Measurements from ENCODE around the gene FRAT1.

FRAT1 gene

DNA sequence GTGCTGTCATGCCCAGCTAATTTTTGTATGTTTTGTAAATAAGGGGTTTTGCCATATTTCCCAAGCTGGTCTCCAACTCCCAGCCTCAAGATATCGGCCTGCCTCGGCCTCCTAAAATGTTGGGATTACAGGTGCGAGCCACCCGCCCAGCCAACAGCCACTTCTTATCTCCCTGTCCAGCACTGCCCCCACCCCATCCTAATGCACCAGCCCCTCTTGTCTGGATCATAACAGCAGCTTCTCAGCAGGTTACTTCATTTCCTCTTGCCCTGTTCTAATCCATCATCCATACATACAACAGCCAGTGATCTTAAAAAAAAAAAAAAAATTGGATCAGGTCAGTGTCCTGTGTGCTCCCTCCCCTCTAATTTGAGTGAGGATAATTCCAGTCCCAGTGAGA lies 28.2 kb downstream of the FRAT1 start:
- H3K79me2 ChIP-seq (ENCODE audit: low read length), result no peaks in the 10 kb centered on the region
- no peak overlapping the region for H3K4me2 ChIP-seq (ENCODE audit: low read length)
- TF ChIP-seq EZH2phosphoT487 (IDR thresholded peaks at IDR 0.05; ENCODE audit: low read depth), result no peak
- TF ChIP-seq, protein P1, sequence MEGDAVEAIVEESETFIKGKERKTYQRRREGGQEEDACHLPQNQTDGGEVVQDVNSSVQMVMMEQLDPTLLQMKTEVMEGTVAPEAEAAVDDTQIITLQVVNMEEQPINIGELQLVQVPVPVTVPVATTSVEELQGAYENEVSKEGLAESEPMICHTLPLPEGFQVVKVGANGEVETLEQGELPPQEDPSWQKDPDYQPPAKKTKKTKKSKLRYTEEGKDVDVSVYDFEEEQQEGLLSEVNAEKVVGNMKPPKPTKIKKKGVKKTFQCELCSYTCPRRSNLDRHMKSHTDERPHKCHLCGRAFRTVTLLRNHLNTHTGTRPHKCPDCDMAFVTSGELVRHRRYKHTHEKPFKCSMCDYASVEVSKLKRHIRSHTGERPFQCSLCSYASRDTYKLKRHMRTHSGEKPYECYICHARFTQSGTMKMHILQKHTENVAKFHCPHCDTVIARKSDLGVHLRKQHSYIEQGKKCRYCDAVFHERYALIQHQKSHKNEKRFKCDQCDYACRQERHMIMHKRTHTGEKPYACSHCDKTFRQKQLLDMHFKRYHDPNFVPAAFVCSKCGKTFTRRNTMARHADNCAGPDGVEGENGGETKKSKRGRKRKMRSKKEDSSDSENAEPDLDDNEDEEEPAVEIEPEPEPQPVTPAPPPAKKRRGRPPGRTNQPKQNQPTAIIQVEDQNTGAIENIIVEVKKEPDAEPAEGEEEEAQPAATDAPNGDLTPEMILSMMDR (IDR thresholded peaks at IDR 0.05; ENCODE audit: low read depth, low read length), result no peak
- H4K20me1 ChIP-seq (ENCODE audit: insufficient read depth, low read length), result no peaks in the 10 kb centered on the region
- no peaks in the 10 kb centered on the region for H3K36me3 ChIP-seq (replicated peaks; ENCODE audit: low read depth, low read length)
- H3K9ac ChIP-seq (ENCODE audit: low read length), result no peak overlapping the region
- H3K4me1 ChIP-seq (ENCODE audit: low read length), result no peaks in the 10 kb centered on the region
- no peak overlapping the region for H3K27ac ChIP-seq (ENCODE audit: low read length)
- no peaks in the 10 kb centered on the region for H3K27me3 ChIP-seq (ENCODE audit: low read depth, low read length)
- H3K4me3 ChIP-seq (ENCODE audit: low read length), result no peak overlapping the region
- no peak overlapping the region for H2AFZ ChIP-seq (ENCODE audit: low read depth, low read length)
- no peaks in the 10 kb centered on the region for H3K9me3 ChIP-seq (ENCODE audit: insufficient read depth, low read length)

DNA sequence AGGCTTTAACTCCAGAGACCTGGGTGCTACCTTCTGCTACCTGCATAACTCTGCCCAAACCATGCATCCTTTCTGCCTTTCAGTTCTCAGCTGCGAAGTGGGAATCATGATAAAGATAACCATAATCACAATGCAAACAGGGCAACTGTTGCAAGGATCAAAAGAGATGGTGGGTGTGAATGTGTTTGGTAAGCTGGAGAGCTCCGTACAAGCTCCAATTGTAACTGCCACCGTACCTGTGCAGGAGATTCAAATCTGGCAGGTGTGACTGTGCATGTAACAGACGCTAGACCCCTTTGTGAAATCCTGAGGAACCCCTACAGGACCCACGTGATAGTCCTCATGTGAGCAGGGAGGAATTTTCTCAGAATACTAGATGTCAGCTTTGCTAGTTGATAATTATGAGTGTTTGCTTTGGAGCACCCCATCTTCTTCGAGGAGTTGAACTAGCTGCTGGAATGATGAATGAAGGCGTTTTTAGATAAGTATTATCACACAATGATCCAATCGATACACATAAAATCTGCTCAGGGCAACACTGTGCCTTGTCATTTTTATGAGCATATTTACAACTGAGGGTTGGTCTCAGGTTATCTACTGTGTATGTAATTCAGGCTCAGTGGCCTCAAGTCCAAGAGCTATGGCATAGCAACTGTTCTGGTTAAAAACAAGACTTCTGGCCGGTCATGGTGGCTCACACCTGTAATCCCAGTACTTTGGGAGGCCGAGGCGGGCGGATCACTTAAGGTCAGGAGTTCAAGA lies 30.9 kb downstream of the FRAT1 start:
- Histone ChIP-seq H3K27me3 (ENCODE audit: low read depth, low read length) (no peaks in the 10 kb centered on the region), H3K4me2 (ENCODE audit: low read length) (no peak overlapping the region), H3K9me3 (ENCODE audit: insufficient read depth, low read length) (no peaks in the 10 kb centered on the region), H2AFZ (ENCODE audit: low read depth, low read length) (no peak overlapping the region), H3K79me2 (ENCODE audit: low read length) (no peaks in the 10 kb centered on the region), H3K36me3 (replicated peaks; ENCODE audit: low read depth, low read length) (no peaks in the 10 kb centered on the region), H3K9ac (ENCODE audit: low read length) (no peak overlapping the region), H3K4me3 (ENCODE audit: low read length) (no peak overlapping the region), H4K20me1 (ENCODE audit: insufficient read depth, low read length) (no peaks in the 10 kb centered on the region), H3K27ac (ENCODE audit: low read length) (no peak overlapping the region), H3K4me1 (ENCODE audit: low read length) (no peaks in the 10 kb centered on the region)
- TF ChIP-seq, protein P1 (IDR thresholded peaks at IDR 0.05; ENCODE audit: low read depth, low read length), result no peak
- TF ChIP-seq EZH2phosphoT487 (IDR thresholded peaks at IDR 0.05; ENCODE audit: low read depth), result no peak

DNA sequence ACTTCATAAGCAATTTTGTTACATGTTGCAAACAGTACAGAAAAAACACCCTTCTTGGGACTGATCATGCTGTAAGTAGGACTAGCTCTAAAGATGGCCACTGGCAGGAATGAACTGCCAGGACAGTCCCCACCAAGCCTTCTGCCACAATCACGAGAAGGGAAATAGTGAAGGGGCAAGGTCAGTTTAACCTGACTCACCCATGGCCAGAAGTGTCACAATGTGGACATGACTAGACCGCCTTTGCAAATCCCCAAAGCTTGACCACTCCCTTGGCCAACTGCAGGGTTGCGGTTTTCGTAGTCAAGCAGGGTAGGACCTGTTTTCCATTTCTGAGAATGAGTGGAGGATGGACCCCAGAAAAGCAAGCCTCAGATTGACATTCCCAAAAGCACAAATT lies 34.9 kb downstream of the FRAT1 start:
- H3K4me1 ChIP-seq (ENCODE audit: low read length), result no peaks in the 10 kb centered on the region
- TF ChIP-seq, protein P1 (IDR thresholded peaks at IDR 0.05; ENCODE audit: low read depth, low read length), result no peak
- no peak for TF ChIP-seq EZH2phosphoT487 (IDR thresholded peaks at IDR 0.05; ENCODE audit: low read depth)

DNA sequence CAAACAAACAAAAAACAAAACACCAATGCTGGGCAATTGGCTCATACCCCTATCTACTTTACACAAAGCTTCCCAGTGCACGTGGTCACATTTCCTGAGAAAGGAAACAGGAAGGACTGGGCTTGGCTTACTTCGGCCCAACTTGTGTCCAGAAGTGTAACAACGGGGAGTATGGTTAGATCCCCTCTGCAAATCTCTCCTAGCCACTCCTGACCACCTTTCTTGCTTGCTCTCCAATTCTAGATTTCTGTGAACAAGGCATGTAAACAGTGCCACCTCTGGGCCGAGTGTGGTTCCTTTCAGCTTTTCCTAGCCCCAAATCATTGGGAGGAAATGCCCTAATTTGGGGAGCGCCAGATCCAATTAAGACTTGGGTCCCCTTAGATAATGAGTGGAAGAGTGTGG lies 36.5 kb downstream of the FRAT1 start:
- Histone ChIP-seq H3K4me2 (ENCODE audit: low read length) (no peak overlapping the region), H3K79me2 (ENCODE audit: low read length) (no peaks in the 10 kb centered on the region), H3K9me3 (ENCODE audit: insufficient read depth, low read length) (no peaks in the 10 kb centered on the region), H3K4me3 (ENCODE audit: low read length) (no peak overlapping the region), H3K9ac (ENCODE audit: low read length) (no peak overlapping the region), H2AFZ (ENCODE audit: low read depth, low read length) (no peak overlapping the region), H3K36me3 (replicated peaks; ENCODE audit: low read depth, low read length) (peaks cover 2% of the 10 kb centered on the region), H3K27ac (ENCODE audit: low read length) (no peak overlapping the region), H3K27me3 (ENCODE audit: low read depth, low read length) (no peaks in the 10 kb centered on the region), H3K4me1 (ENCODE audit: low read length) (no peaks in the 10 kb centered on the region), H4K20me1 (ENCODE audit: insufficient read depth, low read length) (no peaks in the 10 kb centered on the region)
- TF ChIP-seq EZH2phosphoT487 (IDR thresholded peaks at IDR 0.05; ENCODE audit: low read depth), result no peak
- TF ChIP-seq, protein P1 (IDR thresholded peaks at IDR 0.05; ENCODE audit: low read depth, low read length), result 0 out of 2 replicates have a peak, but pooled peaks have one; percentile 9

More for the DNA sequence above, 34.9 kb downstream of the FRAT1 start:
- no peaks in the 10 kb centered on the region for H3K27me3 ChIP-seq (ENCODE audit: low read depth, low read length)
- no peaks in the 10 kb centered on the region for H3K79me2 ChIP-seq (ENCODE audit: low read length)
- H3K9me3 ChIP-seq (ENCODE audit: insufficient read depth, low read length), result no peaks in the 10 kb centered on the region
- no peaks in the 10 kb centered on the region for H3K36me3 ChIP-seq (replicated peaks; ENCODE audit: low read depth, low read length)
- H3K9ac ChIP-seq (ENCODE audit: low read length), result no peak overlapping the region
- no peak overlapping the region for H3K4me2 ChIP-seq (ENCODE audit: low read length)
- no peak overlapping the region for H2AFZ ChIP-seq (ENCODE audit: low read depth, low read length)
- no peaks in the 10 kb centered on the region for H4K20me1 ChIP-seq (ENCODE audit: insufficient read depth, low read length)
- no peak overlapping the region for H3K27ac ChIP-seq (ENCODE audit: low read length)
- H3K4me3 ChIP-seq (ENCODE audit: low read length), result no peak overlapping the region

Measured in OCI-LY3 (cell line).